Measurements from ENCODE around the gene MAPKAPK5.
"Not testable (repeated sequence)": the region's sequence is repeated elsewhere in the genome, so short reads cannot be mapped to it uniquely, and the experiment has no call there.

MAPKAPK5 gene

GRCh38 chr12:111828338-111828979 is 13.6 kb upstream of the MAPKAPK5 start:
- no peak for DNase-seq (ENCODE audit: low read depth)

GRCh38 chr12:111829635-111830034 is 12.4 kb upstream of the MAPKAPK5 start:
- DNase-seq (ENCODE audit: low read depth), result not testable (repeated sequence)

- DNase-seq (ENCODE audit: low read depth), result not testable (repeated sequence)
These were observed 7.2 kb upstream of the MAPKAPK5 start for GRCh38 chr12:111834740-111835386.

- not testable (repeated sequence) for DNase-seq (ENCODE audit: low read depth)
These were observed 6.4 kb upstream of the MAPKAPK5 start for GRCh38 chr12:111835531-111836181.

- DNase-seq (ENCODE audit: low read depth), result no peak
These were observed 3.7 kb upstream of the MAPKAPK5 start for GRCh38 chr12:111838353-111838752.

GRCh38 chr12:111840807-111841206 is 1.2 kb upstream of the MAPKAPK5 start:
- no peak for DNase-seq (ENCODE audit: low read depth)

GRCh38 chr12:111841236-111841749 is 735 bp upstream of the MAPKAPK5 start:
- DNase-seq (ENCODE audit: low read depth), result no peak

- DNase-seq (ENCODE audit: low read depth), result no peak
These were observed 748 bp downstream of the MAPKAPK5 start for GRCh38 chr12:111842556-111843396.

GRCh38 chr12:111846016-111846415 is 4.0 kb downstream of the MAPKAPK5 start:
- DNase-seq (ENCODE audit: low read depth), result no peak

GRCh38 chr12:111850526-111850925 is 8.5 kb downstream of the MAPKAPK5 start:
- no peak for DNase-seq (ENCODE audit: low read depth)

GRCh38 chr12:111858186-111858585 is 16.2 kb downstream of the MAPKAPK5 start:
- no peak for DNase-seq (ENCODE audit: low read depth)

GRCh38 chr12:111858778-111859177 is 16.8 kb downstream of the MAPKAPK5 start:
- DNase-seq (ENCODE audit: low read depth), result no peak

- DNase-seq (ENCODE audit: low read depth), result no peak
These were observed 22.9 kb downstream of the MAPKAPK5 start for GRCh38 chr12:111864913-111865312.

- no peak for DNase-seq (ENCODE audit: low read depth)
These were observed 25.5 kb downstream of the MAPKAPK5 start for GRCh38 chr12:111867531-111867930.

GRCh38 chr12:111868676-111869588 is 26.9 kb downstream of the MAPKAPK5 start:
- DNase-seq (ENCODE audit: low read depth), result no peak

GRCh38 chr12:111869671-111870070 is 27.6 kb downstream of the MAPKAPK5 start:
- no peak for DNase-seq (ENCODE audit: low read depth)

- no peak for DNase-seq (ENCODE audit: low read depth)
These were observed 28.2 kb downstream of the MAPKAPK5 start for GRCh38 chr12:111870216-111870615.

- DNase-seq (ENCODE audit: low read depth), result no peak
These were observed 28.7 kb downstream of the MAPKAPK5 start for GRCh38 chr12:111870706-111871105.

- no peak for DNase-seq (ENCODE audit: low read depth)
These were observed 31.1 kb downstream of the MAPKAPK5 start for GRCh38 chr12:111873113-111873512.

- no peak for DNase-seq (ENCODE audit: low read depth)
These were observed 39.7 kb downstream of the MAPKAPK5 start for GRCh38 chr12:111881716-111882115.

Measured in fibroblast of gingiva (primary cell).